GM18861 (cell line): ENCODE measurements around the gene PLA2G4E.
A peak's percentile ranks its signal among the peaks of the same experiment; 100 is the strongest.

Experiments
- ATAC-seq: cut with Tn5 transposase; IDR thresholded peaks from one replicate; pipeline ENCODE4 v1.9.1; 2021; ENCODE audit not compliant: unreplicated experiment

Gene PLA2G4E

DNA sequence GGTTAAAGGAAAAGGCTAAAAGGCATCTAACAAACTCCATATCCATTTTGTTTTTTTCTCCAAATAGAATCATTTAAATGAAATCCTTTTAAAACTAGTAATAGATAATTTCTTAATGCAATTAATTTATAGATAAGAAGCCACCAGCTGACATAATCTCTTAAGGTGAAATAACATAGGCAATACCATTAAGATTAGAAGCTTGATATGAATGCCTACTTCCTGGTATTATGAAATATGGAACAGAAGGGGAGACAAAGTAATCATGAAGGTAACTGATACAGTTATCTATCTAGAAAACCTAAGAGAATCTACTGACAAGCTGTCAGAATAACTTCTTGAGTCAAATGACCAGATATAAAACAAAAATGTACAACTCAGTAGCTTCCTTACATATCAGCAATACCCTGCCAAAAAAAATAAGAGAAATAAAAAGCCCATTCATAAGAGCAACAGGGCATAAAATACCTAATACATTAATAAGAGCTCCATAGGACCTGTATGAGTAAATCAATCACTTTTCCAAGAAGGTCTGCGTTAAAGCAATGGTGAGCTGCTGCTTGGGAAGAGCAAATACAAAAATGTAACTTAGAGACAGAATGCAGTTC is 59.1 kb downstream of the PLA2G4E start:
- no peak for ATAC-seq

DNA sequence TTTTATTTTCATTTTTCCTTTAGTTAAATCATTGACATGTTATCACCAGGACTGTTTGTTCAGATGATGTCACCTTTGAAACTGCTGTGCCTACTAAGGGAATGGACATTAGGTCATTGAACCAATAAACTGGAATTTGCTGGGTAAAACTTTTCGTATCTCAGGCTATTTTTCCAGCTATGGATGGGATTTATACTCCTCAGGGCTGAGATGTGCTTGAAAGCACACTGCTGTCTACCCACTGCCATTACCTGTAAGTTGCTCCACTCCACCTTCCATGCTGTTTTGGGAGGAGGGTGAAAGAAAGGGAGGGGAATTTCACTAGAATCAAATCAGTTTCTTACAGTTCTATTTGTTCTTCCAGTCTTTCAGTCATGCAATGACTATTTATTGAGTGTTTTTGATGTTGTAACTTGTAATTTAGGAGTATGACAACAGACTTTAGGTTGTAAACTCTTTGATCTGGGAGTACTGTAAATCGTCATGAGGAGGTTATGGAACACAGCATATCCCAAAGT is 59.8 kb downstream of the PLA2G4E start:
- no peak for ATAC-seq

DNA sequence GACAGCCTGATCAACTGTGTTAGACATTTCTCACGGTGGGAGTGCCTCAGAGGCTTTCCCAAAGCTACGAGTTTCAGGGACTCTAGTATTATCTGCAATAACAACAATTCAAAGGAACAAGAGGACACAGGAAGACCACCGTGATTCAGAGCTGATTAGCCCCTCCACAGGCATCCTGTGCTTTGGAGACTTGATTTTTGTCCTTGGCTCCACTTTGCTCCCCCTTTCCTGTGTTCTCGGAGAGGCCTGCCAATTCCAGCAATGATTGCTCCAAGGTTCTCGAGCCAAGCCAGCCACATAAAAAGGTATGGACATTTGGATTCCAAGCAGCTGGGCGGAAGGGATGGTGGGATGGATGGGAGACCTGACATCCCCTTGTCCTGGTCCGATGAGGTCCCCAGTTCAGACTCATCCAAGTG is 62.8 kb downstream of the PLA2G4E start:
- no peak for ATAC-seq

DNA sequence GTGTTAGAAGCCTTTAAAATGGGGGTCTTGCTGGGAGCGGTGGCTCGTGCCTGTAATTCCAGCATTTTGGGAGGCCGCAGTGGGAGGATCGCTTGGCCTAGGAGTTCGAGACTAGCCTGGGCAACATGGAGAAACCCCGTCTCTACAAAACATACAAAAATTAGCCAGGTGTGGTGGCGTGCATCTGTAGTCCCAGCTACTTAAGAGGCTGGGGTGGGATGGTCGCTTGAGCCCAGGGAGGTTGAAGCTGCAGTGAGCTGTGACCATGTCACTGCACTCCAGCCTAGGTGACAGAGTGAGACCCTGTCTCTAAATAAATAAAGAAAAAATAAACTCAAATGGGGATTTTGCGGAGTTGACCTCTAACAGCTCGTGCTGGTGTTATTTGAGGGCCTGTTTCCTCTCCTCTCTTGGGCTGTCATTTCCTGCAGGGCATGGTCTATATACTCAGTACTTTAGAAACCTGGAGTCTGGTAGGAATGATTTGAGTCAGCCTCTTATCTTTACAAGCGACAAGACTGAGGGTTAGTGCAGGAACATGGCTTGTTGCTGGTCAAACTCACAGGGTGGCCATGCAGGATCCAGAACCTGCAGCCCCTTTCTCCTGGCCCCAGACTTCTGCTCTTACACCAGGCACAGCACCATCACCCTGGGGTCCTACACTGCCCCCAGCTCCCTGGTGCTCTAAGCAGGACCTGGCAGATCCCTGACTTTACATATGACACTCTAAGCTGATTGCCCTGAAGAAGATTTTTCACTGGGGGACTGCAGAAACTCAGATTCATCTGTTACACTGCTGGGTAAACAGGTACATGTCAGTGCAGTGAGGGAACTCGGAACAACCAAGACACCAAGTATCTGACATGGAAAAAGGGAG is 63.6 kb downstream of the PLA2G4E start:
- peak; percentile 80 for ATAC-seq

DNA sequence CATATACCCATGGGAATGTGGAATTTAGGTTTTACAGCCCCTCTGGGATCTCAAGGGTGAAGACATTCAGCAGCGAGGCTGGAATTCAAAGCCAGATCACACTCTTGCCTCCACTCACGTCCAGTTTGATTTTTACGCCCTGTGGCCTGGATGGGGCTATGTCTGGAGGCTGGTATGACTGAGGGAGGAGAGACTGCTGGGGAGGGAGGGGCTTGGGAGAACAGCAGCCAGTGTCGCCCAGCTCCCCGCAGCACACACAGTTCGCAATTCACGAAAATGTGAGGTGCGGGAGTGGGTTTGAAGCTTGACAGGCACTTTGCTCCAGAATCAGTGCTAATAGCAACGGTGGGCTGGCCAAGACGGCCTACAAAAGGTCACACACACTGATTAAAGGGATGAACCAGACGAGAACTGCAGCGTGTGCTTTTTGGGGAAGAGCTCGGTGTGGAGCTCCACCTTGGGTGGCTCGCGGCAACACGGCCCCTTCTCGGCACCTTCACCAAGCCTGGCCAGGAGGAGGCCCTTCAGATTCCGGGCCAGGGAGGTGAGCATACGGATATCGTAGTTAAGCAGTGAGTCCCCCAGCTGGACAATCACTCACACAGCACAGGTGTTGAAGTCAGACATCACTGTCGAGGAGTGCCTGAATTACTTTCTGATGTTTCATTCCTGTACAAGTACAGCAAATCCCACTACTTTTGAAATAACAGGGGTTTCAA is 64.9 kb downstream of the PLA2G4E start:
- ATAC-seq: no peak

DNA sequence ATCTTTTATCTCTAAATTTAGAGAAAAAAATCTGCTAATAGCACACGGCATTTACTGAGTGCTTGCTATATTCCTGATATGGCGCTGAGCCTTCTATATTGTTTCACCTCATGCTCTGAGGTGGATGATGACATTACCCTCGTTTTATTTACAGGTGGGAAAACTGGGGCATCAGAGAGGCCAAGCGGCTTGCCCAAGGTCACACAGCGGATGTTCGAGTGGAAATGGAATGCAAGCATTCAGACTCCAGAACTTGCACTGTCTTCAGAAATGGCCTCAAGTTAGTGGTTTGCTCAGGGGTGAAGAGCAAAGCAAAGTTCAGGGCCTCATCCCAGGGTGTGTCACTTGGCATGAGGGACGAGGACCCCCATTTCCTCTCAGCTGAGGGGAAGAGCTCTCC is 65.7 kb downstream of the PLA2G4E start:
- no peak for ATAC-seq

DNA sequence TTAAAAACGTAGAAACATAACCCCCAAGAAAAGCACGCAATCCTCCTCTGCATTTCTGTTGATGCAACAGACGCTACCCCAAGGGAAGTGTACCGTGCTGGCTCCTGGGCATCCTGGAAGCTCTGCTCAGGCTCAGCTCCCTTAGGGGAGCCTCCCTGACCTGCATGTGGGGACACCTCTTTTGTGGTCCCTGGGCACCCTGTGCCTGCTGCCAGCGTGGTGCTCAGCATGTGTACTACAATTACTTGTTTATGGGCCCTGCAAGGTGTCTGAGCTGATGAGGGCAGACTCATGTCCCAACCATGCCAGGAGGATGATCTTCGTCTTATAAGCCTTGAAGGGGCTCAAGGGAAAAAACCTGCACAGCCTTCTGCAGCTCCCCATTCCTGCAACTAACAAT is 66.8 kb downstream of the PLA2G4E start:
- no peak for ATAC-seq

DNA sequence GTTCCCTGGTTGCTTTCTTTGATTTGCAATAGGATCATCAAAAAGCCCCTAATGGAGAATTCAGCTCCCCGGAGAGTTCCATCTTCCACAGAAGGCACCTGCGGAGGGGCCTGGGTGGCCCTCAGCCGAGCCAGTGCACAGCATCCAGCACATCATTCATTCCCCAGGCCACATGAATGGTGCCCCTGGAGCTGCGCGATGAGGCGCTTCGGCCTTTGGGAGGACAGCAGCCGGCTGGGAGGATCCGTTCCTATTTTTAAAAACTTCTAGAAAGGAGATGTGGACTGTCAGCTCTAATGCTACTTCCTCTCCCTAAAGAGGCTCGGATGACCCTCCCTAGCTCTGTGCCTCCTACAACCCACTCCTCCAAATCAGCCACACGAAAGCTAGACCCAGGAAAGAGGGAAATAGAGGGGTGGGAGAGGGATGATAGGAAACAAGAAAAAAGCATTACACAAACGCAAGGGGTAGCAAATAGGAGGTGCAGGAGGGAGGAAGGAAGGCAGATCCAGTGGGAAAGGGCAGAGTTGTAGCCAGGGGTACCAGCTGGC is 68.8 kb downstream of the PLA2G4E start:
- no peak for ATAC-seq

DNA sequence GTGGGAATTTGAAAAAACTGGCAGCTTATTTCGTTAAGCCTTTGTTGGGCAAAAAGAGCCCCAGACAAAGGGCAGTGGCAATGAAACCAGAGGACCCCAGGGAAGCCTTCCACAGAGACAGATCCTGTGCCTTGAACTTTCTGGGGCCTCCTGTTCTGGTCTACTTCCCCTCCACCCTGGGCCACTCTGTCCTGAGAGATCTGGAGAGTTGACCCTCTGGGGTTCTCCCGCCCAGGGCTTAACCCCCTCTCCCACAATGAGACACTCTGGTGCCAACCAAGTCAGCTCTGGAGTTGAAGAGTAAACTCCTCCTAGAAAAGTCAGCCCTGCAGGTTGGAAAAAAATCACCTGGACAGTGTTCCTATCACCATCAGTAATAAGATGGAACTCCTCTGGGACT is 69.3 kb downstream of the PLA2G4E start:
- no peak for ATAC-seq

DNA sequence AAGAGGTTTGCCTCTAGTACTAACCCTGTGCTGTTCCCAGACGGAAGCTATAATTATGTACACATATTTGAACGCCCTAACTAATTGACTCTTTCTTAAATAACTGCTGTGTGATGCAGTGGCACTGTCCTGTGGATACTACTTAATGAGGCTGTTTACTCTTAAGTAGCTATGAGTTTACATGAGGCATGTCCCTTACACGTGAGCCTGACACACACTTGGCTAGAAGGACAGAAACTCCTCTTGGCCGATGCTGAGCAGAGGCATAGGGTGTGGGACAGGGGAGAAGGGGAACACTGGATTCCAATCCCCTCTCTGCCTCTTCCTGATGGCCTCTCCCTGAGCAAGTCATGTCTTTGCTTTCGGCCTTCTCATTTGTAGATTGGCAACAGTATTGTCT is 70.4 kb downstream of the PLA2G4E start:
- ATAC-seq: no peak

DNA sequence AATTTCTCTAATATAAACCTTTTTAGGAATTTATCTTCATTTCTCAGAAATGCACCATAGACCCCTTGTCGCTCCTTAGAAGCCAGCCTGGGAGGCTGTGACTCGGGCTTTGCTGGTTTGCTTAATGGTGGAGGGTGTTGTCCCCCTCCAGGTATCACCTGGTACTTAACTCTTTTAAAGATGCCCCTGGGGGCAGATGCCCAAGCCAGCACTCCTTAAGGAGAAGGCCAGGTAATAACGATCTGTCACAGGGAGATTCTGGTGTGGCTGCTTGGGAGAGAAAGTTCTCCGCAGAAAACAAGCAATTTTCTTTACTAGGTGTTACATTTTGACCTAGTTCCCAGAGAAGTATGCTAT is 70.7 kb downstream of the PLA2G4E start:
- no peak for ATAC-seq

DNA sequence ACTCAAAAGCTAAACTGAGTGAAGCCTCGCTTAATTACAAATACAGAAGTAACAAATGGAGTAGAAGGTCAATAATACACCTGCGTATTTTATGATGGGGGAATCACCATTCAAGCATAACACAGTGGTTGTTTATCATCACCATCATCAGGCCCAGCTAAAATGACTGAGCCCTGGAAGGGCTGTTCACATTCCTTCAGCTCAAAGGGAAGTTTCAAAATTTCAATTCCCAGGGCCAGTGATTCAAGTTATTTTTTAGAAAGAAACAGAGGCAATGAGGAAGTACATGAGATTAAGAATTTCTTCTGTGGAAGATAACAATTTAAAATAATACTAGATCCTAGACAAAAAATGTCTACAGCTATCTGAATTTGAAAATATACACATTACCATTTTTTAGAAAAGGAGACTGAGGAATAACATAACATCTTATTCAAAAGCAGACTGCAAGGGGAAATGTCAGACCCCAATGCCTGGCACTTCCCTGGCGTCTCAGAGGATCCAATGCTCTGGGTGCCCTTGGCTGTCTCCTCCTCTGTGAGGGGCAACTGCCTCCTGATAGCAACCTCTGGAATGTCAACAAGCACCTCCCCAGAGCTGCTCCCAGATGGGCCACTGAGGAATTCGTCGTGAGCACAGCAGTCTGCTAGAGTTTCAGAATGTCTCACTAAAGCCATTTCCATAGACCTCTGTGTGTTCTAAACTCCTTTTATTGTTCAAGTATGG is 71.3 kb downstream of the PLA2G4E start:
- ATAC-seq: no peak

DNA sequence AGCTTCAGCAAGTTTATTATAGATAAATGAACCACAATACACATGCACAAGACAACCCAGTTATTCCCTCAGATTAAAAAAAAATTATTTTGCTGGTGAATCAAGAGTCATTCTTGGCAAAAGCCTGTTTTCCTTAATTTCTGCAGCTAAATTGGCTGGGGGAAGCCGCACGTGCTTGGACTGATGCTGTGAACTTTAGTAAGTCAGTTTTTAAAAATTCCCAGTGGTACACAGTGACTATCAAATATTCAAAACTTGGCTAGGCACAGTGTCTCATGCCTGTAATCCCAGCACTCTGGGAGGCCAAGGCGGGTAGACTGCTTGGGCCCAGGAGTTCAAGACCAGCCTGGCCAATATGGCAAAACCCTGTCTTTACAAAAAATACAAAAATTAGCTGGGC is 72.4 kb downstream of the PLA2G4E start:
- ATAC-seq: no peak

DNA sequence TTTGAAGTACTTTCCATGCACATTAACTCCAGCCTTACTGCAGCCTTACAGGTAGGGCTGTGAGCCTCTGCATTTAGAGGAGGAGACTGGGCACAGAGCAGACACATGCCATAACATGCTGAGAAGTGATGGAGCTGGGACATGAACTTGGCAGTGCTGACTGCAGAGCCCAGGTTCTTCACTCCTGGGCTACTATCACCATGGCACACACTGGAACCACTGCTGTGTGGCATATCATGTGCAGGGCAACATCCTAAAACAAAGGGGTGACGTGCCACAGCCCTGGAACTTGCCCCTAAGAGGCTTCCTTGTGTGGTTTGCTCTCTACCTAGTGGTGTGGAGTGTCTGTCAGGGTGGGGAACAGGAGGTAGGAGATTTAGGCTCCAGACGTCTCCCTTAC is 73.9 kb downstream of the PLA2G4E start:
- ATAC-seq: no peak

DNA sequence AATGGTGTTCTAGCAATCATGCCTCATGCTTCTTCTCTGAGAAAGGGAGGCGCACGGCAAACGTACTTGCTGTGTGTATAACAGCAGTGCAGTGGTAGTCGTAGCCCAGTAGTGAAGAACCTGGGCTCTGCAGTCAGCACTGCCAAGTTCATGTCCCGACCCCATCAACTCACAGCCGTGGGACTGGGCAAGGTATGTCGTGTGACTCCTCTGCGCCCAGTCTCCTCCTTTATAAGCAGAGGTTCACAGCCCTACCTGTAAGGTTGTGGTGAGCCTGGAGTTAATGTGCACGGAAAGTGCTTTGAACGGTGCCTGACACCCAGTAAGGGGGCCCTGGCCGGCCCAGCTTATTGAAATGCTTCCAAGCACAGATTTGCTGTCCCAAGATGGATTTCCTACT is 75.1 kb downstream of the PLA2G4E start:
- ATAC-seq: no peak

DNA sequence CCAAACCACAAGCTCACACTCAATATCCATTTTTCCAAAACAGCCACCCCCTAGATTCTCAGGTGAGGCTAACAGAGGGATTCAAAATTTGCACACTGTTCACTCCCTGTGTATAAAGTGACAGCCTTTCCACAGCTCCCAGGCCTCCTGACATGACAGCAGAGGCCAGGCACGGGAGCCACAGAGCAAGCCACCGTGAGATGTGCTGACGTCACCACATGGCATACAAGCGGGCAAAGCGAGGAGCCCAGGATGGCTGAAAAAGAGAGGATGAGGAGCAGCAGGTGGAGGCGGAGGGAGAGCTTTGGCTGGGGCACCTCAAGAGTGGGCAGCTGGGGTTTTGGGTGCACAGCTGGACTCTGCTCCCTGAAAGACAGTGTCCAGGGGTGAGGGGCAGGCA is 75.6 kb downstream of the PLA2G4E start:
- ATAC-seq: no peak

DNA sequence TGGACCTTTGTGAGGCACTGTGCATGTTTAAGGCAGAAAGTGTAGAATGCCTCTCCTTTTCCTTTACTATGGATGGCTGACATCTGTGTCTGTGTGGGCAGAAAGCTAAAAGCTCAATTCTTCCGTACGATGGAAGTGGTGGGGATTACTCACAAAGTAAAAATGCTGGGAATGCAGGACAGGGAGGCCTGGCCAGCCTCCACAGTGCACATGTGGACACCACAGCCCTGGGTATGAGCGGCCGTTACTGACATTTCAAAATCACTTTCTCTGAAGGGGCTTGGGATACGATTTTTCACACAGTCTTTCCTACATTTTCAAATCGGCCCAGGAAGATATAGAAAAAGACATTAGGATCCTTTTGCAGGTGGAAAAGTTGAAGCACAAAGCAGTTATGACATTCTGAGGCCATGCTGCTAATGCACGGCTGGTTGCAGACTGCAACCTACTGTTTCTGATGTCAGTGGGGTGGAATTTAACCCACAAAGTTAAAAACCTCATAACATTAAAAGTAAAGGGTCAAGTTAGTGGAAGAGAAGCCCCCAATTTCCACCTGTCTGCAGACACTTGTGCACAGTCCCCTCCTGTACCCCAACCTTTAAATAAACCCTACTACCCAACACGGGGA is 76.4 kb downstream of the PLA2G4E start:
- no peak for ATAC-seq

DNA sequence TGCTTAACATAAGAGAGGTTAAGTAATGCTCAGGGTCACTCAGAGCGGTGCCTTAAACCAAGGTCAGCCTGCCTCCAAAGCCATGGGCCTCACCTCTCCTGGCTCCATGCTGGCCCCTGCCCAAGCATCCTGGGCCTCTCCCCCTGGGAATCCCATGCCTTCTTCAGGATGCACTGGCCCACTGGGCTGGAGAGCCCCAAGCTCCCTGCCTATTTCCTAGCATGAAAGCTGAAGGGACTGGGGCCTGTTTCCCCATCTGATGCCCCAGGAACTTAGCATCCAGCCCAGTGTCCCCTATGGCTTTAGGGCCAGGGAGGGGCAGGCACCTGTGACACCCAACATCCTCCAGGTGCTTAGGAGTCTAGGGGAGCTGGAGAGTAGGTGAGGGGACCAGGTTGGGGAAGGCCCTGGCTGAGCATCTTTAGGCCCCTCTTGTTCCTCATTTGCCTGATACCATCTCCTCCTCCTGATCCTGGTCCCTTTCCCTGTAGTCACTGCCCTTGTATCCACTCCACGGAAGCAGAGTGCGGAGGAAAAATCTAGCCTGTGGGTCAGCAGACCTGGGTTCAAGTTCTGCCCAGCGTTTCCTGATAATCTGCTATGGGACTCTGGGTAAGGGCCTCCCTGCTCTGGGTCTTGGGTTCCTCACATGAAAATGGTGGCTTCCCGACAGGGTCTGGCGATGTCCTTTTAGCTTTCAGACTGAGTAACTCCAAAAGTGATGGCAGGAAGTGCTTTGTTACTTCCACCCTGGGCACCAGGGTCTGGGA is 77.1 kb downstream of the PLA2G4E start:
- no peak for ATAC-seq

DNA sequence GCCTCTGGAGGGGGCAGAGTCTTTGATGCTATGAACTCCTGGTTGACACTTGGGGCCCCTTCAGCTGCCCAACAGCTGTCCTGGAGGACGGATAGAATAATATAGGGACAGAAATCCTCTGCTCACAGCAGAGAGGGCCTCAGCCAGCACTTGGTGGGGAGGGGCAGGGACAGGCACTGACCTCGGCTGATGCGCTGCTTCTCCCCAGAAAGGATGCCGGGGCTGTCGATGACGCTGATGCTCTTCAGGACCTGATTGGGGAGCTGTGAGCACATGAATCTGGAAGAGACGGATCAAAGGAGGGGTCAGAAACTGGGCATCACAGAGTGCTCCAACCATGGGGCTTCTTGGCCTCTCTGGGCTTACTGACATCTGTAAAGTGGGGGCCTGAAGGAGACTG is 78.0 kb downstream of the PLA2G4E start:
- ATAC-seq: no peak
